Measurements from ENCODE around the gene MATN4. TPM values are rescaled to one million over a fixed set of nuclear protein-coding genes. Genes with fewer than 3 reads are reported as not detected.

Gene MATN4
- total RNA-seq, 1 donor from 2014 or later, result 0.26 TPM

GRCh38 chr20:45328451-45328850 lies 20.4 kb upstream of the MATN4 start:
- Histone ChIP-seq H3K4me3 (ENCODE audit: low read depth, low read length) (no peak overlapping the region), H3K27me3 (ENCODE audit: control insufficient read depth, insufficient read depth, low read length) (no peaks in the 10 kb centered on the region), H3K36me3 (ENCODE audit: control insufficient read depth, insufficient read depth, low read length) (peaks cover 40% of the 10 kb centered on the region)
- DNase-seq (ENCODE audit: low read depth) (no peak), FAIRE-seq (no peak)
- TF ChIP-seq CTCF (IDR thresholded peaks at IDR 0.05; ENCODE audit: insufficient read depth, low read length, severe bottlenecking), result no peak

GRCh38 chr20:45325371-45325770 lies 17.3 kb upstream of the MATN4 start:
- peaks cover 23% of the 10 kb centered on the region for H3K36me3 ChIP-seq (ENCODE audit: control insufficient read depth, insufficient read depth, low read length)
- TF ChIP-seq CTCF (IDR thresholded peaks at IDR 0.05; ENCODE audit: insufficient read depth, low read length, severe bottlenecking), result no peak
- H3K4me3 ChIP-seq (ENCODE audit: low read depth, low read length), result no peak overlapping the region
- no peak for FAIRE-seq
- no peak for DNase-seq (ENCODE audit: low read depth)
- H3K27me3 ChIP-seq (ENCODE audit: control insufficient read depth, insufficient read depth, low read length), result no peaks in the 10 kb centered on the region

- no peak for FAIRE-seq
- Histone ChIP-seq H3K36me3 (ENCODE audit: control insufficient read depth, insufficient read depth, low read length) (peaks cover 13% of the 10 kb centered on the region), H3K27me3 (ENCODE audit: control insufficient read depth, insufficient read depth, low read length) (no peaks in the 10 kb centered on the region), H3K4me3 (ENCODE audit: low read depth, low read length) (no peak overlapping the region)
- peak; percentile 74 for DNase-seq (ENCODE audit: low read depth)
- TF ChIP-seq CTCF (IDR thresholded peaks at IDR 0.05; ENCODE audit: insufficient read depth, low read length, severe bottlenecking), result no peak
These were observed 15.6 kb upstream of the MATN4 start for GRCh38 chr20:45323731-45324130.

- peak; percentile 58 for DNase-seq (ENCODE audit: low read depth)
- FAIRE-seq, result no peak
- Histone ChIP-seq H3K27me3 (ENCODE audit: control insufficient read depth, insufficient read depth, low read length) (peaks cover 5% of the 10 kb centered on the region), H3K4me3 (ENCODE audit: low read depth, low read length) (no peak overlapping the region), H3K36me3 (ENCODE audit: control insufficient read depth, insufficient read depth, low read length) (peaks cover 9% of the 10 kb centered on the region)
- TF ChIP-seq CTCF (IDR thresholded peaks at IDR 0.05; ENCODE audit: insufficient read depth, low read length, severe bottlenecking), result peak; percentile 38
These were observed 14.9 kb upstream of the MATN4 start for GRCh38 chr20:45322952-45323383.

GRCh38 chr20:45320948-45321595 lies 13.0 kb upstream of the MATN4 start:
- Histone ChIP-seq H3K27me3 (ENCODE audit: control insufficient read depth, insufficient read depth, low read length) (peaks cover 24% of the 10 kb centered on the region), H3K4me3 (ENCODE audit: low read depth, low read length) (no peak overlapping the region), H3K36me3 (ENCODE audit: control insufficient read depth, insufficient read depth, low read length) (no peaks in the 10 kb centered on the region)
- DNase-seq (ENCODE audit: low read depth) (no peak), FAIRE-seq (no peak)
- TF ChIP-seq CTCF (IDR thresholded peaks at IDR 0.05; ENCODE audit: insufficient read depth, low read length, severe bottlenecking), result no peak

- Histone ChIP-seq H3K36me3 (ENCODE audit: control insufficient read depth, insufficient read depth, low read length) (no peaks in the 10 kb centered on the region), H3K4me3 (ENCODE audit: low read depth, low read length) (no peak overlapping the region), H3K27me3 (ENCODE audit: control insufficient read depth, insufficient read depth, low read length) (peaks cover 27% of the 10 kb centered on the region)
- TF ChIP-seq CTCF (IDR thresholded peaks at IDR 0.05; ENCODE audit: insufficient read depth, low read length, severe bottlenecking), result no peak
- DNase-seq (ENCODE audit: low read depth) (no peak), FAIRE-seq (no peak)
These were observed 10.8 kb upstream of the MATN4 start for GRCh38 chr20:45318948-45319347.

Data from bronchial epithelial cell (primary cell).